ENCODE data around the gene SARDH.

SARDH gene

DNA sequence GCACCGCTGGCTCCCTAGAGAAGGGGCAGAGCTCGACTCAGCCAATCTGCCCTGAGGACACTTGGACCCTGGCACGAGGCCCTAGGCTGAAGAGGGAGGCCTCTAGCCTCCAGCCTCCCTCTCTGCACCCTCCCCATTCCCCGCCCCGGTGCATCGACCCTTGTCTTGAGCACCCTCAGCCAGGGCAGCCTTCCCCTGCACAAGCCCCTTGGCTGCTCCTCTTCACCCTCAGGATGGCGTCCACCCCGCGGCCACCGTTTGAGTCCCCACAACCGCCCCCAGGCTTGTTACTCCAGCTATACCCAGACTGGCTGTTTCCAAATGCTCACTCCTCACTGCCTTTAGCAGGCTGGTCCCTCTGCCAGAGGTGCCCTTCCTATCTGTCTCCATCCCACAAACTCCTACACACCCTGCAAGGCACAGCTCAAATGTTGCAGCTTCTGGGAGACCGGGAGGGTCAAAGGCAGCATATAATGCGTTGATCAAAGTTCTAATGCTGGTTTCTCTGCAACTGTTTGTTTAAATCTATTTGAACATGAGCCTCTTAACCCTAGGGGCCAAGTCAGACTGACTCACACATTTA is 122.5 kb downstream of the SARDH start:
- no peak for TF ChIP-seq EZH2phosphoT487 (IDR thresholded peaks at IDR 0.05; ENCODE audit: borderline replicate concordance)
- TF ChIP-seq, protein P1, sequence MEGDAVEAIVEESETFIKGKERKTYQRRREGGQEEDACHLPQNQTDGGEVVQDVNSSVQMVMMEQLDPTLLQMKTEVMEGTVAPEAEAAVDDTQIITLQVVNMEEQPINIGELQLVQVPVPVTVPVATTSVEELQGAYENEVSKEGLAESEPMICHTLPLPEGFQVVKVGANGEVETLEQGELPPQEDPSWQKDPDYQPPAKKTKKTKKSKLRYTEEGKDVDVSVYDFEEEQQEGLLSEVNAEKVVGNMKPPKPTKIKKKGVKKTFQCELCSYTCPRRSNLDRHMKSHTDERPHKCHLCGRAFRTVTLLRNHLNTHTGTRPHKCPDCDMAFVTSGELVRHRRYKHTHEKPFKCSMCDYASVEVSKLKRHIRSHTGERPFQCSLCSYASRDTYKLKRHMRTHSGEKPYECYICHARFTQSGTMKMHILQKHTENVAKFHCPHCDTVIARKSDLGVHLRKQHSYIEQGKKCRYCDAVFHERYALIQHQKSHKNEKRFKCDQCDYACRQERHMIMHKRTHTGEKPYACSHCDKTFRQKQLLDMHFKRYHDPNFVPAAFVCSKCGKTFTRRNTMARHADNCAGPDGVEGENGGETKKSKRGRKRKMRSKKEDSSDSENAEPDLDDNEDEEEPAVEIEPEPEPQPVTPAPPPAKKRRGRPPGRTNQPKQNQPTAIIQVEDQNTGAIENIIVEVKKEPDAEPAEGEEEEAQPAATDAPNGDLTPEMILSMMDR (conservative IDR thresholded peaks at IDR 0.05; ENCODE audit: low read length), result no peak
- H3K36me3 ChIP-seq (ENCODE audit: insufficient read depth, low read length), result no peaks in the 10 kb centered on the region
- no peaks in the 10 kb centered on the region for H3K79me2 ChIP-seq (ENCODE audit: insufficient read depth, low read length)
- H3K4me1 ChIP-seq (ENCODE audit: insufficient read depth, low read length, poor library complexity, severe bottlenecking), result peaks cover 17% of the 10 kb centered on the region
- no peak overlapping the region for H3K9ac ChIP-seq (ENCODE audit: low read depth, low read length, poor library complexity, severe bottlenecking)
- H3F3A ChIP-seq (ENCODE audit: low read depth), result no peaks in the 10 kb centered on the region
- H2AFZ ChIP-seq (ENCODE audit: low read length), result no peak overlapping the region
- H3K9me3 ChIP-seq (ENCODE audit: insufficient read depth, low read depth, low read length), result no peaks in the 10 kb centered on the region
- H3K4me3 ChIP-seq (ENCODE audit: low read length, poor library complexity, severe bottlenecking), result no peak overlapping the region
- H4K20me1 ChIP-seq (ENCODE audit: insufficient read depth, low read length, poor library complexity, severe bottlenecking), result no peaks in the 10 kb centered on the region
- H3K27me3 ChIP-seq (ENCODE audit: insufficient read depth, low read length, poor library complexity, severe bottlenecking), result no peaks in the 10 kb centered on the region
- H3K4me2 ChIP-seq (ENCODE audit: low read depth, low read length, poor library complexity, severe bottlenecking), result no peak overlapping the region
- no peaks in the 10 kb centered on the region for H3K9me2 ChIP-seq (replicated peaks; ENCODE audit: low read depth, low read length)

DNA sequence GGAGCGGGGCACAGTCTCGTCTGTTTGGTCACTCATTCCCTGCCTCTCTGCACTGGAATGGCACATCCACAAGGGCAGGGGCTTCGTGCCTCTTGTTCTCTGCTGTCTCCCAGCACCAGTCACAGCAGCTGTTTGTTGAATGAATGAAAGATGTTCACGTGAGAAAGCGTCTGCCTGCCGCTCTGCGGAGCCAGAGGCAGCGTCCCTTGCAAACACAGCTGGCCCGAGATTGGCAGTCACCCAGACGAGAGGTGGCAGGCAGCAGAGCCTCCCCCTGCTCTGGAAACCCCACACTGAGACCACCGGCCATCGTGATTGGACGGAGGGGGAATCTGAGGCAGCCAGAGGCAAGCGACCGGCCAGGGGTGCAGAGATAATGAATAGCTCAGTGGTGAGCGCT is 123.0 kb downstream of the SARDH start:
- Histone ChIP-seq H3K4me3 (ENCODE audit: low read length, poor library complexity, severe bottlenecking) (no peak overlapping the region), H2AFZ (ENCODE audit: low read length) (no peak overlapping the region), H3K4me1 (ENCODE audit: insufficient read depth, low read length, poor library complexity, severe bottlenecking) (peaks cover 13% of the 10 kb centered on the region), H3F3A (ENCODE audit: low read depth) (no peaks in the 10 kb centered on the region), H3K27me3 (ENCODE audit: insufficient read depth, low read length, poor library complexity, severe bottlenecking) (no peaks in the 10 kb centered on the region), H3K36me3 (ENCODE audit: insufficient read depth, low read length) (no peaks in the 10 kb centered on the region), H3K9me3 (ENCODE audit: insufficient read depth, low read depth, low read length) (no peaks in the 10 kb centered on the region), H3K9ac (ENCODE audit: low read depth, low read length, poor library complexity, severe bottlenecking) (no peak overlapping the region), H3K79me2 (ENCODE audit: insufficient read depth, low read length) (no peaks in the 10 kb centered on the region), H3K4me2 (ENCODE audit: low read depth, low read length, poor library complexity, severe bottlenecking) (no peak overlapping the region), H3K9me2 (replicated peaks; ENCODE audit: low read depth, low read length) (no peaks in the 10 kb centered on the region), H4K20me1 (ENCODE audit: insufficient read depth, low read length, poor library complexity, severe bottlenecking) (no peaks in the 10 kb centered on the region)
- TF ChIP-seq, protein P1 (conservative IDR thresholded peaks at IDR 0.05; ENCODE audit: low read length), result no peak
- no peak for TF ChIP-seq EZH2phosphoT487 (IDR thresholded peaks at IDR 0.05; ENCODE audit: borderline replicate concordance)

GRCh38 chr9:133614678-133615077 is 123.5 kb downstream of the SARDH start:
- no peaks in the 10 kb centered on the region for H3F3A ChIP-seq (ENCODE audit: low read depth)
- H4K20me1 ChIP-seq (ENCODE audit: insufficient read depth, low read length, poor library complexity, severe bottlenecking), result no peaks in the 10 kb centered on the region
- H3K27me3 ChIP-seq (ENCODE audit: insufficient read depth, low read length, poor library complexity, severe bottlenecking), result no peaks in the 10 kb centered on the region

More at GRCh38 chr9:133614678-133615077, 123.5 kb downstream of the SARDH start:
- H3K36me3 ChIP-seq (ENCODE audit: insufficient read depth, low read length), result no peaks in the 10 kb centered on the region
- H3K79me2 ChIP-seq (ENCODE audit: insufficient read depth, low read length), result no peaks in the 10 kb centered on the region
- no peaks in the 10 kb centered on the region for H3K9me2 ChIP-seq (replicated peaks; ENCODE audit: low read depth, low read length)
- H3K9ac ChIP-seq (ENCODE audit: low read depth, low read length, poor library complexity, severe bottlenecking), result no peak overlapping the region
- H3K4me2 ChIP-seq (ENCODE audit: low read depth, low read length, poor library complexity, severe bottlenecking), result no peak overlapping the region
- H3K9me3 ChIP-seq (ENCODE audit: insufficient read depth, low read depth, low read length), result no peaks in the 10 kb centered on the region
- H3K4me3 ChIP-seq (ENCODE audit: low read length, poor library complexity, severe bottlenecking), result no peak overlapping the region
- no peak overlapping the region for H2AFZ ChIP-seq (ENCODE audit: low read length)
- H3K4me1 ChIP-seq (ENCODE audit: insufficient read depth, low read length, poor library complexity, severe bottlenecking), result peaks cover 9% of the 10 kb centered on the region
- TF ChIP-seq, protein P1 (conservative IDR thresholded peaks at IDR 0.05; ENCODE audit: low read length), result no peak
- no peak for TF ChIP-seq EZH2phosphoT487 (IDR thresholded peaks at IDR 0.05; ENCODE audit: borderline replicate concordance)
